ENCODE results near the gene GRID2. TPM values are rescaled to one million over a fixed set of nuclear protein-coding genes. Genes with fewer than 3 reads are reported as not detected.

Gene GRID2
- total RNA-seq, 1 donor from 2014 or later: not detected

DNA sequence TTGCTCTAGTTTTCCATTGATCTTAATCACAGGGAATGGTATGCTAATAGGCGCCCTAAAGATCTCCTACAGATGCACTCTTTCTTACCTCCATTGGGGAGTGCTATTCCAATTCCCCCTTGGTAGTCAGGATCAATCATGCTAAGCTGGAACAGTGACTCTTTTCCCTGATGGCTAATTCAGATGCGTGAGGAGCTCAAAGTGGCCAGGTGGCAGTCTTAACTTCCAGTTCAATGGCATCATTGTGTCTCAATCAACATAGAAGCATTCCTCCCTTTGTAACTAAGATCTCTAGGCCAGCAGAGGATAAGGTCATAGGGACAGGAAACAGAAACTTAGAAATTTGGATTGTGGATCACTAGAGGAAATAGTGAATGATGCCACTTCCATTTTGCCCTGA lies 216.8 kb downstream of the GRID2 start:
- Histone ChIP-seq H3K36me3 (no peaks in the 10 kb centered on the region), H3K4me3 (no peak overlapping the region), H3K27ac (no peak overlapping the region), H3K9me3 (no peaks in the 10 kb centered on the region), H3K4me1 (no peaks in the 10 kb centered on the region), H3K27me3 (no peaks in the 10 kb centered on the region)
- no peak for DNase-seq (ENCODE audit: extremely low spot score in 2 of 2)
- TF ChIP-seq POLR2AphosphoS5 (IDR thresholded peaks at IDR 0.05; ENCODE audit: insufficient read depth in 1 of 2, low read depth in 1 of 2): no peak
- TF ChIP-seq, protein P1, sequence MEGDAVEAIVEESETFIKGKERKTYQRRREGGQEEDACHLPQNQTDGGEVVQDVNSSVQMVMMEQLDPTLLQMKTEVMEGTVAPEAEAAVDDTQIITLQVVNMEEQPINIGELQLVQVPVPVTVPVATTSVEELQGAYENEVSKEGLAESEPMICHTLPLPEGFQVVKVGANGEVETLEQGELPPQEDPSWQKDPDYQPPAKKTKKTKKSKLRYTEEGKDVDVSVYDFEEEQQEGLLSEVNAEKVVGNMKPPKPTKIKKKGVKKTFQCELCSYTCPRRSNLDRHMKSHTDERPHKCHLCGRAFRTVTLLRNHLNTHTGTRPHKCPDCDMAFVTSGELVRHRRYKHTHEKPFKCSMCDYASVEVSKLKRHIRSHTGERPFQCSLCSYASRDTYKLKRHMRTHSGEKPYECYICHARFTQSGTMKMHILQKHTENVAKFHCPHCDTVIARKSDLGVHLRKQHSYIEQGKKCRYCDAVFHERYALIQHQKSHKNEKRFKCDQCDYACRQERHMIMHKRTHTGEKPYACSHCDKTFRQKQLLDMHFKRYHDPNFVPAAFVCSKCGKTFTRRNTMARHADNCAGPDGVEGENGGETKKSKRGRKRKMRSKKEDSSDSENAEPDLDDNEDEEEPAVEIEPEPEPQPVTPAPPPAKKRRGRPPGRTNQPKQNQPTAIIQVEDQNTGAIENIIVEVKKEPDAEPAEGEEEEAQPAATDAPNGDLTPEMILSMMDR (IDR thresholded peaks at IDR 0.05): no peak
- no peak for TF ChIP-seq POLR2A (IDR thresholded peaks at IDR 0.05)
- intact Hi-C loops (cut with DNase I): no loop called here

DNA sequence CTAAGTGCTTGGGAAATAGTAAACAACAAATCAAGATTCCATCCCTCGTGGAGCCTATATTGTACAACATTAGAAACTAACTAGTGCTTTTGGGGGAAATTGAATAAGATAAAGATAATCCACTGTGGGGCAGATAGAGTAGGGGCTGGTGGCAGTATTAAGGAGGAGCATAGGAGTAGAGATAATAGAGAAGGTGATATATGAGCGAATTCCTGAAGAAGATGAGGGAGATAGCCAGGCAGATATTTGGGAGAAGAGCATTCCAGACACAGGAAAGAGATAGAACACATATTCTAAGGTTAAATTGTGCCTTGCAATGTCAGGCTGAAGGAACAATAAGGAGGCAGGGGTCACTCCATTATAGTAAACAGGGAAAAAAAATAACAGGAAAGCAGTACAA lies 218.2 kb downstream of the GRID2 start:
- no peak overlapping the region for H3K27ac ChIP-seq
- no peaks in the 10 kb centered on the region for H3K4me1 ChIP-seq
- no peaks in the 10 kb centered on the region for H3K9me3 ChIP-seq
- DNase-seq (ENCODE audit: extremely low spot score in 2 of 2): no peak
- TF ChIP-seq POLR2A (IDR thresholded peaks at IDR 0.05): no peak
- TF ChIP-seq, protein P1 (IDR thresholded peaks at IDR 0.05): no peak
- TF ChIP-seq POLR2AphosphoS5 (IDR thresholded peaks at IDR 0.05; ENCODE audit: insufficient read depth in 1 of 2, low read depth in 1 of 2): no peak
- no peaks in the 10 kb centered on the region for H3K27me3 ChIP-seq
- intact Hi-C loops (cut with DNase I): no loop called here
- no peaks in the 10 kb centered on the region for H3K36me3 ChIP-seq
- no peak overlapping the region for H3K4me3 ChIP-seq

DNA sequence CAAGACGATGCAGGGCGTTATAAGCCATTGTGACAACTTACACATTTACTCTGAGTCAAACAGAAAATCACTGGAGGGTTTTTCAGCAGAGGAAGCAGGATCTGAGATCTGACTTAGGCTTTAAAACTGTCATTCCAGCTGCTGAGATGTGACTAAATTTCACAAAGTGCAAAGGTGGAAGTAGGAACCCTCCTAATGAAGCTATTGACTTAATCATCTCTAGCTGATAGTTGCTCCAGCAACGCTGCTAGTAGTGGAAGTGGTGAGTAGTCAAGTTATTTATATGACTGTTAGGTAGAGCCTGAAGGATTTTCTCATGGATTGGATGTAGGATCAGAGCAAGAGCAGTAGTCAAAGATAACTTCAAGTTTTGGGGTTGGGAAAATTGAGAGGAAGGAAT lies 218.6 kb downstream of the GRID2 start:
- no peak for DNase-seq (ENCODE audit: extremely low spot score in 2 of 2)
- TF ChIP-seq, protein P1 (IDR thresholded peaks at IDR 0.05): no peak
- intact Hi-C loops (cut with DNase I): no loop called here
- H3K4me1 ChIP-seq: no peaks in the 10 kb centered on the region
- no peaks in the 10 kb centered on the region for H3K27me3 ChIP-seq
- H3K27ac ChIP-seq: no peak overlapping the region
- no peaks in the 10 kb centered on the region for H3K36me3 ChIP-seq
- H3K9me3 ChIP-seq: no peaks in the 10 kb centered on the region
- no peak overlapping the region for H3K4me3 ChIP-seq

DNA sequence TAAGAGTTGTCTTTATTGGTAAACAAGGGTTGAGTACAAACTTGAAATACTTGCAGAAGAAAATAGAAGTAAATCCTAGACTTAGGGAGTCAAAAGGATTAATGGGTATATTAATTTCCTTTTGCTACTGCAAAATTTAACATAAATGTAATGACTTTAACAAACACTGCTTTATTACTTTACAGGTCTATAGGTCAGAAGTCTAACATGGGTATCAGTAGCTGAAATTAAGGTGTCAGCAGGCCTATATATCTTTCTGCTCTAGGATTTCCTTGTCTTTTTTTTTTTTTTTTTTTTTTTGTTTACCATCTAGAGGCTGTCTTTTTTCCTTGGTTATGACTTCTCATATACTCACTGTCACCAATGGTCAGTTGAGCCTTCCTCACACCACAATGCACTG lies 220.4 kb downstream of the GRID2 start:
- no peaks in the 10 kb centered on the region for H3K9me3 ChIP-seq
- H3K4me1 ChIP-seq: no peaks in the 10 kb centered on the region
- no peak for DNase-seq (ENCODE audit: extremely low spot score in 2 of 2)
- H3K27ac ChIP-seq: no peak overlapping the region
- no peak overlapping the region for H3K4me3 ChIP-seq
- no peaks in the 10 kb centered on the region for H3K36me3 ChIP-seq
- intact Hi-C loops (cut with DNase I): no loop called here
- H3K27me3 ChIP-seq: no peaks in the 10 kb centered on the region
- TF ChIP-seq POLR2A (IDR thresholded peaks at IDR 0.05) (no peak), POLR2AphosphoS5 (IDR thresholded peaks at IDR 0.05; ENCODE audit: insufficient read depth in 1 of 2, low read depth in 1 of 2) (no peak)
- TF ChIP-seq, protein P1 (IDR thresholded peaks at IDR 0.05): no peak

DNA sequence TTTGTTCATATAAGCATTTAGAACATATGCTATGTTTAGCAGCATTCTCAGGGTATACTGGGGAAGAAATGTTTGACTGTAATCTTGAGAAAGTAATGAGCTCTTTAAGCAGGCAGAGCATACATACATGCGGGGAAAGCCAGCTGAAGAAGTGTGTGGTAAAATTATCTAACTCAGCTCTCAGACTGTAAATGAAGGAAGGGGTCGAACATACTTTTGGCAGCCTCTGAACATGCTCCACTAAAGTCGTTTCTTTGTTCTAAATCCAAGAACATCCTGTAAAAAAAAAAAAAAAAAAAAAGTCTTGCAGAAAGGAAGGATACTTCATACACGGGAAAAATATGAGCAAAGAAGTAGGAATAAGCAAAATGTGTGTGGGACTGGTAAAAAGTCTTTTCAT lies 224.8 kb downstream of the GRID2 start:
- no peaks in the 10 kb centered on the region for H3K36me3 ChIP-seq
- intact Hi-C loops (cut with DNase I): no loop called here
- no peak overlapping the region for H3K27ac ChIP-seq
- DNase-seq (ENCODE audit: extremely low spot score in 2 of 2): no peak
- H3K4me3 ChIP-seq: no peak overlapping the region
- H3K9me3 ChIP-seq: no peaks in the 10 kb centered on the region
- H3K27me3 ChIP-seq: no peaks in the 10 kb centered on the region
- no peaks in the 10 kb centered on the region for H3K4me1 ChIP-seq
- TF ChIP-seq POLR2AphosphoS5 (IDR thresholded peaks at IDR 0.05; ENCODE audit: insufficient read depth in 1 of 2, low read depth in 1 of 2) (no peak), POLR2A (IDR thresholded peaks at IDR 0.05) (no peak)
- TF ChIP-seq, protein P1 (IDR thresholded peaks at IDR 0.05): no peak
